Measurements from ENCODE around the gene SERPINI1. TPM values are rescaled to one million over a fixed set of nuclear protein-coding genes. Genes with fewer than 3 reads are reported as not detected.

SERPINI1 gene
- total RNA-seq, 2 experiments from 2014 or later, result 1.1 to 1.2 TPM

DNA sequence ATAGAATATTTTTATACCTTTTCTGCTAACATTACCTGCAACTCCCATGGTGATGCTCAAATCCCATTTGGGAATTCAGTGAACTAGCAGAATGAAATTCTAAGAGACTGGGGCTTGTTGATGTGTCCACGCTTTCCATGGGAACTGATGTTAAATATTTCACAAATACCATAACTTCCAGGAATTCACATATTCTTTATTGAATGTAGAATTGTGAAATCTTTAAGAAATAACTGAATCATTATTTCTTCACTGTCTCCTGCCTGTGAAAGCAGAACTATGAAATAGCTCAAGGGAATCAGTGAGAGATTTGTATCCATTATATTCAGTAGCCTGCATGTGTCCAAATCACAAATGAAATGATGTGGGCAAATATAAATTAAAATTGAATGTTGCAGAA, 130.8 kb downstream of the SERPINI1 start:
- Mint-ChIP-seq H3K36me3 (no peaks in the 10 kb centered on the region), H3K27me3 (peaks cover 17% of the 10 kb centered on the region), H3K4me3 (no peak overlapping the region), H3K9me3 (no peaks in the 10 kb centered on the region), H3K27ac (no peak overlapping the region), H3K4me1 (peaks cover 1% of the 10 kb centered on the region)
- no peak for DNase-seq

DNA sequence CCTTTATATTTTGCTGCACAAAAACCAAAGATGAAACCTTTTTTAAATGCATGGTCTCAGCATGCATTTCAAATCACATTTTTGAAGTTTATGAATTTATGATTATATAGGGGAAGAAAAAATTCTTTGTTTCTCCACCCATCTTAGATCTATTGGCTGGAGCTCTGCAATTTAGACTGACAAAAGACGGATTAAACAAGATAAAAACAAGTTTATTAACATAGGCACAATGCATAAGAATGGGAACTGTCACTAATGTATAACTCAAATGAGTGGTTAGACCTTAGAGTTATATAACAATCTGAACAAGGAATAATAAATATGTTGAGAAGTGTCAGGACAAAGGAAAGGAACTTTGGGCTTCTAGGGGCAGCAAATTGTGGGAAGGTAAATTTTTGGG, 132.5 kb downstream of the SERPINI1 start:
- Mint-ChIP-seq H3K4me1 (peaks cover 1% of the 10 kb centered on the region), H3K27me3 (peaks cover 17% of the 10 kb centered on the region), H3K4me3 (no peak overlapping the region), H3K36me3 (no peaks in the 10 kb centered on the region), H3K9me3 (no peaks in the 10 kb centered on the region), H3K27ac (no peak overlapping the region)
- DNase-seq, result no peak

DNA sequence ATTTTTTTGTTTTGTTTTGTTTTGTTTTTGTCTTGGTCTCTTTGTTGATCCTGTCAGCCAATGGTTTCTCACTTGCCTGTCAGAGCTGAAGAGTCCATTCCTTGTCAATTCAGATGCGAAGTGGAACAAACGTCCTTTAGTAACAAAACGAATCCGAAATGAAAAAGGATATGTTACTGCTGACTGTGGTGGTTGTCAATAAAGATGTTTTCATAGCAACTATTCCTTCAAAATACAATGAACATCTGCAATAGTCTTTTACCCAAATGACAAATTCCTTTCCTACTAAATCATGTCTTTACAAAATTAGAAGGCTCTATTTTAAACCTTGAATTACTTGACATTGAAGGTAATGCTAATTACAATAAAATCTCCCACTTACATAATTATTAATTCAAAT, 134.7 kb downstream of the SERPINI1 start:
- no peak for DNase-seq
- Mint-ChIP-seq H3K4me3 (no peak overlapping the region), H3K27me3 (peaks cover 17% of the 10 kb centered on the region), H3K36me3 (no peaks in the 10 kb centered on the region), H3K4me1 (no peaks in the 10 kb centered on the region), H3K27ac (no peak overlapping the region), H3K9me3 (no peaks in the 10 kb centered on the region)

DNA sequence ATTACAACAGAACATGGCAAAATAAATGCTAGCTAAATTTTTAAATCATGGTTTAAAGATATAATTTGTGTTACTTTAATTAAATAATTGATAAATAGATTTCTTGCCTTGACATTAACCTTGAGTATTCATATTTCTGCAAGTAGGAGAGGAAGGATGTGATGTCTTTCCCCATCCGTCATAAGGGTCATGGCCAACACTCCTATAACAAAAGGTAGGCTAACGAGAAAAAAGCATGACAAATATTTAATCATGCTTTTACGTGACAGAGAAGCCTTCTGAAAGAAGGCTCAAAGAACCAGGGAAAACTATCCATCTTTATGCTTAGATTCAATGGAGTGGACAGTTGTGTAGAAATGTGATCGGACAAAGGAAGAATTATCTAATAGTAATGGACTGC, 135.2 kb downstream of the SERPINI1 start:
- DNase-seq, result no peak
- H3K4me1 Mint-ChIP-seq, result no peaks in the 10 kb centered on the region
- H3K27ac Mint-ChIP-seq, result no peak overlapping the region
- no peaks in the 10 kb centered on the region for H3K9me3 Mint-ChIP-seq
- no peaks in the 10 kb centered on the region for H3K36me3 Mint-ChIP-seq
- no peak overlapping the region for H3K4me3 Mint-ChIP-seq
- H3K27me3 Mint-ChIP-seq, result peaks cover 17% of the 10 kb centered on the region

DNA sequence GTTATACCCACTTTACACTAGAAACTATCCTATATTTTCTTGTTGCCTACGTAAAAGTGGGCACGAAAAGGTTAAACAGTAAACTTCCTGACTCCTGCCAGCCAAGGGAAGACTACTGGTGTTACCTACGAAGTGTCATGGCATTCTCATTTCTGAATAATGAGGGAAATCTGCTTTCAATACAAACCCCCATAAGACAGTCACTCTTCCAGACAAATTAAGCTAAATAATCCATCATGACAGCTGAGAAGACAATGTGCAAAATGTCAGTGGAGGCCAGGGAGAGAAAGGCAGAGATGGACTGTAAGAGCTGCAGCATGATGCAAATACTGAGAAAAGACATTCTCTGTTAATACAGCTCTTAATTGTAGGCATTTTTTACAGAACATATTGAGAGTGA, 136.5 kb downstream of the SERPINI1 start:
- no peak for DNase-seq
- Mint-ChIP-seq H3K4me1 (no peaks in the 10 kb centered on the region), H3K4me3 (no peak overlapping the region), H3K27ac (no peak overlapping the region), H3K27me3 (peaks cover 17% of the 10 kb centered on the region), H3K9me3 (no peaks in the 10 kb centered on the region), H3K36me3 (no peaks in the 10 kb centered on the region)

DNA sequence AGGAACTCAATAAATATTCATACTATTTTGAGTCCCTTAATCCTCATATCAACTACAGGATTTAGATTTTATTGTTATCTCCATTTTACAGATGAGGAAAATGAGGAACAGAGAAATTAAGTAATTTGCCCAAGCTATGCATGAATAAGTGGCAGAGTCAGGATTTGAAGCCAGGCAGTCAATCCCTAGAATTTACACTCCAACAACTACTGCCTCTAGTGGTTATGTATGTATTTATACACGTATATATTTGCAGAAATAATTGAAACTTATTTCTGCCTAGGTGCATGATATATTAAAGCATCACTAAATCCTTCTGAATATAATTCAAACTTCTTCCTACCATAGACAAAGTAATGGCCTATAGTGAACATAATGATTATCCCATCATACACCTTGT, 137.4 kb downstream of the SERPINI1 start:
- DNase-seq, result no peak
- no peak overlapping the region for H3K27ac Mint-ChIP-seq
- H3K36me3 Mint-ChIP-seq, result no peaks in the 10 kb centered on the region
- no peak overlapping the region for H3K4me3 Mint-ChIP-seq
- no peaks in the 10 kb centered on the region for H3K9me3 Mint-ChIP-seq
- H3K27me3 Mint-ChIP-seq, result peaks cover 24% of the 10 kb centered on the region
- no peaks in the 10 kb centered on the region for H3K4me1 Mint-ChIP-seq

DNA sequence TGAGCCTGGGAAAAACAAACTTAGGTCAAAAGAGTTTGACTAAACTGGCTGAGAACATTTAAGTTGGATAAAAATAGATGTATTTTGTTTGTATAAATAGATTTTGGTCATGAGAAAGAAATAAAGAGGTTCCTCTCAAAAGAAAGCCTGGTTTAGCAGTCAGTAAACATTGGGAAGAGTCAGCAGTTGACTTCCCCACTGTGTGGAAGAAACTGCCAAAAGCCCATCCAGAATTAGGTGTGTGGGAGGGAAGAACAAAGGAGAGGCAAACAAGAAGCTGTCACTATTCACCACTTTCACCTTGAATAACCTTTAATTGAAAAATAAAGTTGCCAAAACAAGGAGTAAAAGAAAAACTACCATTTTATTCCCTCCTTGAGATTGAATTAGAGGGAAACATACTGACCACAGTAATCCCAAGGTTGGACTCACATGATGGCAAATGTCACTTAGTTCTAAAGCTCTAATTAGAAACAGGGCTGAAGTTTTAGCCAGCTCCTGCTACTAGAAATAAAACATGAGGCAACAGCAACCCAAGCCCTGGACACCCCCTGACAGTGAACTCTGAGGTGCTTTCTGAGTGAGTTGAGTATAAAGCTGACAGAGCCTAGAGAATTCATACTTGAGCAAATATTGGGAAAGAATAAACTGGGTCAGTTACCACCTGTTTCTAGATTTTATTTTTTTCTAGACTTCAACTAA, 139.3 kb downstream of the SERPINI1 start:
- no peaks in the 10 kb centered on the region for H3K4me1 Mint-ChIP-seq
- no peaks in the 10 kb centered on the region for H3K36me3 Mint-ChIP-seq
- H3K27ac Mint-ChIP-seq, result no peak overlapping the region
- H3K27me3 Mint-ChIP-seq, result peaks cover 15% of the 10 kb centered on the region
- DNase-seq, result no peak
- no peaks in the 10 kb centered on the region for H3K9me3 Mint-ChIP-seq
- no peak overlapping the region for H3K4me3 Mint-ChIP-seq

Other genes with a start within 250 kb of the SERPINI1 start
- gene WDR49, start 81.8 kb upstream of the SERPINI1 start, total RNA-seq, result under 1 TPM in 1 of 2 experiments, not detected in 1; 0.31 TPM
- 10 to 100 TPM; 78.7 to 88.7 TPM for gene PDCD10, start 829 bp upstream of the SERPINI1 start, total RNA-seq

Data from activated naive CD8-positive, alpha-beta T cell treated with anti-CD3 and anti-CD28 coated beads for 36 hours (primary cell).